Activated CD4-positive, alpha-beta T cell treated with anti-CD3 and anti-CD28 coated beads, Interleukin-2, Interleukin-6, amounts not matched to agents 100 ng/mL and 50 ng/mL, durations not matched to agents 16 hours and 8 hours (primary cell): Measurements from ENCODE around the gene ANKRD62.
A peak's percentile ranks its signal among the peaks of the same experiment; 100 is the strongest.
"Not testable (repeated sequence)": the region's sequence is repeated elsewhere in the genome, so short reads cannot be mapped to it uniquely, and the experiment has no call there.

Experiments
- DNase-seq: peaks from one replicate; pipeline ENCODE4 v3.0.0-alpha.2; 2020

The ANKRD62 gene

GRCh38 chr18:12066910-12067511 is 26.6 kb upstream of the ANKRD62 start:
- DNase-seq = no peak

- no peak for DNase-seq
Observed at GRCh38 chr18:12067671-12068070, 26.0 kb upstream of the ANKRD62 start.

- not testable (repeated sequence) for DNase-seq
Observed at GRCh38 chr18:12068316-12068949, 25.2 kb upstream of the ANKRD62 start.

GRCh38 chr18:12068950-12069320 is 24.7 kb upstream of the ANKRD62 start:
- no peak for DNase-seq

- DNase-seq = not testable (repeated sequence)
Observed at GRCh38 chr18:12071066-12071465, 22.6 kb upstream of the ANKRD62 start.

- no peak for DNase-seq
Observed at GRCh38 chr18:12072996-12073395, 20.6 kb upstream of the ANKRD62 start.

GRCh38 chr18:12074736-12075135 is 18.9 kb upstream of the ANKRD62 start:
- DNase-seq = no peak

GRCh38 chr18:12076424-12077140 is 17.1 kb upstream of the ANKRD62 start:
- peak; percentile 22 for DNase-seq

GRCh38 chr18:12077994-12078393 is 15.6 kb upstream of the ANKRD62 start:
- not testable (repeated sequence) for DNase-seq

GRCh38 chr18:12079491-12080237 is 14.0 kb upstream of the ANKRD62 start:
- DNase-seq = no peak

GRCh38 chr18:12085136-12085535 is 8.5 kb upstream of the ANKRD62 start:
- DNase-seq = no peak

- DNase-seq = no peak
Observed at GRCh38 chr18:12085786-12086185, 7.9 kb upstream of the ANKRD62 start.

GRCh38 chr18:12086249-12086648 is 7.4 kb upstream of the ANKRD62 start:
- no peak for DNase-seq

- DNase-seq = no peak
Observed at GRCh38 chr18:12086677-12087470, 6.8 kb upstream of the ANKRD62 start.

- DNase-seq = no peak
Observed at GRCh38 chr18:12087471-12088025, 6.1 kb upstream of the ANKRD62 start.

- DNase-seq = no peak
Observed at GRCh38 chr18:12088096-12088495, 5.5 kb upstream of the ANKRD62 start.

GRCh38 chr18:12088731-12089375 is 4.8 kb upstream of the ANKRD62 start:
- no peak for DNase-seq

GRCh38 chr18:12091538-12092141 is 2.0 kb upstream of the ANKRD62 start:
- no peak for DNase-seq

- peak; percentile 56 for DNase-seq
Observed at GRCh38 chr18:12092398-12093229, 1.0 kb upstream of the ANKRD62 start.

- peak; percentile 85 for DNase-seq
Observed at GRCh38 chr18:12098374-12098773, 4.7 kb downstream of the ANKRD62 start.
